Ovary (tissue), 3 donors: Measurements from ENCODE around the gene NDUFB6.

Source experiments
- EP300 ChIP-seq: sonication (generic); formaldehyde crosslinking; IDR thresholded peaks from one replicate; pipeline ENCODE4 v1.6.1; 2017; ENCODE audit warnings: antibody characterized with exemption
- POLR2A ChIP-seq: fragments of 450-650 bp; IDR thresholded peaks from one replicate; pipeline ENCODE4 v1.6.1; 2017; ENCODE audit warnings: antibody characterized with exemption, mild to moderate bottlenecking, moderate library complexity
- TF ChIP-seq, protein P1 (sequence below), 3 donors: fragments of 450-650 bp in 2 of 3; fragments of 200-600 bp in 1 of 3; IDR thresholded peaks; one replicate each; pipeline versions ENCODE4 v1.5.1 to v1.8.0; 2016 to 2022; ENCODE audit warnings: antibody characterized with exemption in 3 of 3, mild to moderate bottlenecking in 1 of 3
- donor health status: DM: no; HTN: no; CAD: no.

GRCh38 chr9:32574858-32575257, 1.9 kb upstream of the NDUFB6 start:
- TF ChIP-seq, protein P1, sequence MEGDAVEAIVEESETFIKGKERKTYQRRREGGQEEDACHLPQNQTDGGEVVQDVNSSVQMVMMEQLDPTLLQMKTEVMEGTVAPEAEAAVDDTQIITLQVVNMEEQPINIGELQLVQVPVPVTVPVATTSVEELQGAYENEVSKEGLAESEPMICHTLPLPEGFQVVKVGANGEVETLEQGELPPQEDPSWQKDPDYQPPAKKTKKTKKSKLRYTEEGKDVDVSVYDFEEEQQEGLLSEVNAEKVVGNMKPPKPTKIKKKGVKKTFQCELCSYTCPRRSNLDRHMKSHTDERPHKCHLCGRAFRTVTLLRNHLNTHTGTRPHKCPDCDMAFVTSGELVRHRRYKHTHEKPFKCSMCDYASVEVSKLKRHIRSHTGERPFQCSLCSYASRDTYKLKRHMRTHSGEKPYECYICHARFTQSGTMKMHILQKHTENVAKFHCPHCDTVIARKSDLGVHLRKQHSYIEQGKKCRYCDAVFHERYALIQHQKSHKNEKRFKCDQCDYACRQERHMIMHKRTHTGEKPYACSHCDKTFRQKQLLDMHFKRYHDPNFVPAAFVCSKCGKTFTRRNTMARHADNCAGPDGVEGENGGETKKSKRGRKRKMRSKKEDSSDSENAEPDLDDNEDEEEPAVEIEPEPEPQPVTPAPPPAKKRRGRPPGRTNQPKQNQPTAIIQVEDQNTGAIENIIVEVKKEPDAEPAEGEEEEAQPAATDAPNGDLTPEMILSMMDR (IDR thresholded peaks at IDR 0.05): no peak
- TF ChIP-seq POLR2A (no peak), EP300 (no peak)
